PFSK-1 (cell line): ENCODE results near the gene ABCC4.

Experiments
- FOXP2 ChIP-seq: optimal IDR thresholded peaks from 2 replicates; pipeline ENCODE3; 2011; ENCODE audit warnings: borderline replicate concordance, control low read depth, inconsistent platforms; ENCODE audit not compliant: insufficient read depth; ENCODE audit errors: extremely low read length, extremely low read depth
- POLR2AphosphoS5 ChIP-seq: IDR thresholded peaks from 2 replicates; pipeline ENCODE4 v1.6.1; 2012; ENCODE audit warnings: low read depth, mild to moderate bottlenecking, control low read depth, low read length, moderate library complexity
- REST ChIP-seq, 2 experiments: IDR thresholded peaks; 2 replicates each; pipeline versions ENCODE4 v1.6.1 to v1.8.0; 2011 to 2012; ENCODE audit warnings: low read depth in 2 of 2, low read length in 2 of 2, control low read depth in 1 of 2, inconsistent platforms in 1 of 2, mild to moderate bottlenecking in 1 of 2, moderate library complexity in 1 of 2; ENCODE audit not compliant: insufficient read depth in 1 of 2
- SIN3A ChIP-seq: IDR thresholded peaks from 2 replicates; pipeline ENCODE4 v1.6.1; 2012; ENCODE audit warnings: mild to moderate bottlenecking, low read length, moderate library complexity, borderline replicate concordance; ENCODE audit not compliant: insufficient read depth
- TAF1 ChIP-seq: IDR thresholded peaks from 2 replicates; pipeline ENCODE4 v1.6.1; 2012; ENCODE audit warnings: low read length, control low read depth, borderline replicate concordance; ENCODE audit not compliant: insufficient read depth

GRCh38 chr13:95120650-95121049 lies 180.6 kb downstream of the ABCC4 start:
- TF ChIP-seq TAF1 (no peak), POLR2AphosphoS5 (no peak), REST (IDR thresholded peaks at IDR 0.05; ENCODE audit: insufficient read depth in 1 of 2, low read depth in 2 of 2, low read length in 2 of 2) (no peak), SIN3A (no peak), FOXP2 (no peak)
